EL (cell line): ENCODE measurements around the gene STX10.

Experiments used
- DNase-seq: peaks from one replicate; pipeline ENCODE4 v3.0.0-alpha.2; 2016

The STX10 gene

GRCh38 chr19:13118424-13119193 lies 31.6 kb downstream of the STX10 start:
- DNase-seq = peak; percentile 66

- DNase-seq = peak; percentile 90
These were observed 32.3 kb downstream of the STX10 start, which contains the start of gene NACC1 for GRCh38 chr19:13117772-13118423. Gene NACC1 (plus strand): TSS chr19:13118264. CDS start chr19:13135208, 16,944 bp downstream.

- DNase-seq = no peak
These were observed 32.9 kb downstream of the STX10 start for GRCh38 chr19:13117176-13117771.

GRCh38 chr19:13116282-13117175 lies 33.6 kb downstream of the STX10 start, which contains the start of gene TRMT1:
Gene TRMT1 (minus strand): TSS chr19:13116740. CDS start chr19:13116399, 341 bp downstream.
- peak; percentile 93 for DNase-seq

GRCh38 chr19:13115936-13116281 lies 34.3 kb downstream of the STX10 start:
- DNase-seq = no peak

GRCh38 chr19:13112555-13112954 lies 37.6 kb downstream of the STX10 start:
- DNase-seq = no peak

GRCh38 chr19:13110099-13110610 lies 40.0 kb downstream of the STX10 start:
- DNase-seq = no peak

GRCh38 chr19:13109361-13110098 lies 40.6 kb downstream of the STX10 start:
- DNase-seq = no peak

GRCh38 chr19:13104848-13105711 lies 45.1 kb downstream of the STX10 start:
- DNase-seq = no peak

- DNase-seq = no peak
These were observed 45.8 kb downstream of the STX10 start for GRCh38 chr19:13104360-13104847.

- DNase-seq = no peak
These were observed 46.4 kb downstream of the STX10 start for GRCh38 chr19:13103581-13104359.

- DNase-seq = peak; percentile 65
These were observed 47.3 kb downstream of the STX10 start, which contains the start of gene LYL1 for GRCh38 chr19:13102666-13103580. Gene LYL1 (minus strand): TSS chr19:13102858. CDS start chr19:13101171, 1,687 bp downstream.

GRCh38 chr19:13102416-13102665 lies 47.8 kb downstream of the STX10 start:
- no peak for DNase-seq

- DNase-seq = no peak
These were observed 48.4 kb downstream of the STX10 start for GRCh38 chr19:13101590-13102415.

- DNase-seq = no peak
These were observed 49.2 kb downstream of the STX10 start for GRCh38 chr19:13100841-13101589.

- no peak for DNase-seq
These were observed 50.1 kb downstream of the STX10 start for GRCh38 chr19:13100031-13100588.
